GM12875 (cell line): ENCODE measurements around the gene TLR6.

Source experiments
- H3K4me3 ChIP-seq: one replicate; pipeline ENCODE4 v1.5.1; 2011; ENCODE audit warnings: low read depth, low read length, control low read depth
- TF ChIP-seq, protein P1 (sequence below): IDR thresholded peaks from 2 replicates; pipeline ENCODE4 v1.5.1; 2011; ENCODE audit warnings: low read depth, mild to moderate bottlenecking, control low read depth, inconsistent platforms, low read length, moderate library complexity, borderline replicate concordance; ENCODE audit not compliant: insufficient read depth

TLR6 gene

GRCh38 chr4:38787693-38788092 is 68.9 kb downstream of the TLR6 start:
- TF ChIP-seq, protein P1, sequence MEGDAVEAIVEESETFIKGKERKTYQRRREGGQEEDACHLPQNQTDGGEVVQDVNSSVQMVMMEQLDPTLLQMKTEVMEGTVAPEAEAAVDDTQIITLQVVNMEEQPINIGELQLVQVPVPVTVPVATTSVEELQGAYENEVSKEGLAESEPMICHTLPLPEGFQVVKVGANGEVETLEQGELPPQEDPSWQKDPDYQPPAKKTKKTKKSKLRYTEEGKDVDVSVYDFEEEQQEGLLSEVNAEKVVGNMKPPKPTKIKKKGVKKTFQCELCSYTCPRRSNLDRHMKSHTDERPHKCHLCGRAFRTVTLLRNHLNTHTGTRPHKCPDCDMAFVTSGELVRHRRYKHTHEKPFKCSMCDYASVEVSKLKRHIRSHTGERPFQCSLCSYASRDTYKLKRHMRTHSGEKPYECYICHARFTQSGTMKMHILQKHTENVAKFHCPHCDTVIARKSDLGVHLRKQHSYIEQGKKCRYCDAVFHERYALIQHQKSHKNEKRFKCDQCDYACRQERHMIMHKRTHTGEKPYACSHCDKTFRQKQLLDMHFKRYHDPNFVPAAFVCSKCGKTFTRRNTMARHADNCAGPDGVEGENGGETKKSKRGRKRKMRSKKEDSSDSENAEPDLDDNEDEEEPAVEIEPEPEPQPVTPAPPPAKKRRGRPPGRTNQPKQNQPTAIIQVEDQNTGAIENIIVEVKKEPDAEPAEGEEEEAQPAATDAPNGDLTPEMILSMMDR = no peak

GRCh38 chr4:38785901-38786402 is 70.7 kb downstream of the TLR6 start:
- no peak overlapping the region for H3K4me3 ChIP-seq
- TF ChIP-seq, protein P1 = no peak

More at GRCh38 chr4:38787693-38788092, 68.9 kb downstream of the TLR6 start:
- H3K4me3 ChIP-seq = no peak overlapping the region

DNA sequence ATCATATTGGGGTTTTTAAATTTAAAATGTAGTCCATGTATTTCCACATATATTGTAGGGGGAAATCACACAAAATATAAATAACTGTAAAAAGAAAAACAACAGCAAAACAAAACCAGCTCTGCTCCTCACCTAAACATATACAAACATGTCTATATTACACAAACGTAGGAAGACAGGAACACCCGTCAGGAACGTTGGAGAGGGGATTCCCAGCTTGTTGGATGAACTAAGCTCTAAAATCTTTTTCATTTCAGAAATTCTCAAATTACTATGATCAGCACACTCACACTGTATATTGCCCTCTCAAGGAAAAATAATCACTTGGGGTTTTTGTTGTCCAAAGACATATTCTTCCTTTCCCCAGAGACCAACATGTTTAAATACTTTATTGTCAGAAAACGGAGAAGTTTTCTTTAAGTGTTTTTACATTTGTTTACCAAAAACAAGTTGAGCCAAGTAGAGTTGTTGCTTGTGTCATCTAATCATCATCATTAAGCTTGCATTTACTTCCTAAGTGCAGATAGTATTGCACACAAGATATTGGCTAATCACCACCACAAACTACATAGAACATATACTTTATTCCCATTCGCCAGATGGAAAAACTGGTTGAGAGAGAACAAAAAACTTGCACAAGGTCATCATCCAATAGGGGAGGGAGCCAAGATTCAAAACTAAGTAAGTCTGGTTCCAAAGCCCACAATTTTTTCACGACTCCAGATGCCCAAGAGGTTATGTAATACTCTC is 71.4 kb downstream of the TLR6 start:
- H3K4me3 ChIP-seq = no peak overlapping the region
- TF ChIP-seq, protein P1 = no peak

DNA sequence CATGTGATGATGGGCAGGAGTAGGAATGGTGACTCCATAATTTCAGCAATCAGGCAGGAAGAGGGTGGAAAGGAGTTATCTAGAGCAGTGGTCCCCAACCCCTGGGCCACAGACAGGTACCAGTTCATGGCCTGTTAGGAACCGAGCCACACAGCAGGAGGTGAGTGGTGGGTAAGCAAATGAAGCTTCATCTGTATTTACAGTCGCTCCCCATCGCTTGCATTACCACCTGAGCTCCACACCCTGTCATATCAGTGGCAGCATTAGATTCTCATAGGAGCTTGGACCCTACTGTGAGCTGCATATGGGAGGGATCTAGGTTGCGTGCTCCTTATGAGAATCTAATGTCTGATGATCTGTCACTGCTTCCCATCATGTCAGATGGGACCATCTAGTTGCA is 72.5 kb downstream of the TLR6 start:
- TF ChIP-seq, protein P1 = no peak
- H3K4me3 ChIP-seq = no peak overlapping the region

GRCh38 chr4:38783109-38783460 is 73.5 kb downstream of the TLR6 start:
- TF ChIP-seq, protein P1 = no peak
- H3K4me3 ChIP-seq = no peak overlapping the region

GRCh38 chr4:38782452-38783108 is 74.0 kb downstream of the TLR6 start, which contains the start of gene TLR10:
TSS of gene TLR10 (minus strand) at chr4:38782990. CDS start at chr4:38775590, 7,400 bp downstream.
- TF ChIP-seq, protein P1 = peak; percentile 52; the same call in 1 of the 2 replicates
- peak within 1 kb of the TSS; percentile 64 for H3K4me3 ChIP-seq
